ENCODE data around the gene PSMC3.

DNA sequence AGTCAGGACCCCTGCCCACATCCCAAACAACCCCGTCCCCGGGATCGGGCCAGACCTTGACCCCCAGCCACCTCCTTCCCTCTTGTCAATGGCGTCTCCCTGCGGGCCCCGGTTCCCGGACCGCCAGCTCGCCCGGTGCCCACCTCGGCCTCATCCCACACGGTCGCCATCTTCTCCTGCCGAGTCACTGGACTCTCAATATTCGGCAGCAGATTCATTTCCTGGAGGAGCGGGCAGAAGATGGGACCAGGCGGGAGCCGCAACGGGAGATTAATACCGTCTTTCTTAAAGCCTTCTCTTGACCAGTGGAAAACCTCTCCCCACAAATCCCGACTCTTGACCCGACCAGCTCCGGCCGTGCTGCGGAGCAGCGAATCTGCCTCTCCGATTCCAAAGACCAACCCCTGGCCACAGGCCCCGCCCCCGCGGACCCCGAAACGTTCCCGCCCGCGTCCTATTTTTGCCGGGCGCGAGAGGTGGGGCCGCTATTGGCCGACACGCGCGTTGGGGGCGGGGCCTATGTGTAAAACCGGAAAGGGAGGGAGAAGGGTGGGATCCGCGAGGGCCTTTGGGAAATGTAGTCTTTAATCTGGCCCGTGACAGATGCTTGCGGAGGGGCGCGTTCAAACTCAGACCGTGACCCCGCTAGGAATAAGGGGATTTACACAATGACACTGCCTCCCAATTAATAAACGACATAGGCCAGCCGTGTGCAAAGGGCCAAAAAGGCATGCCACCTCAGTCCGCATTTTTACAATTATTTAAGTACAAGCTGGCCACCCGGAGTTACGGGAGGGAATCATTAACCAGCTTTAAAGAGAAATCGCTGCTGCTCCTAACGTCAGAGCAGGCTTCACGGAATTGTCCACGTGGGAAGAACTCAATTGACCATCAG, at the start of gene PSMC3:
- TF ChIP-seq, protein P1, sequence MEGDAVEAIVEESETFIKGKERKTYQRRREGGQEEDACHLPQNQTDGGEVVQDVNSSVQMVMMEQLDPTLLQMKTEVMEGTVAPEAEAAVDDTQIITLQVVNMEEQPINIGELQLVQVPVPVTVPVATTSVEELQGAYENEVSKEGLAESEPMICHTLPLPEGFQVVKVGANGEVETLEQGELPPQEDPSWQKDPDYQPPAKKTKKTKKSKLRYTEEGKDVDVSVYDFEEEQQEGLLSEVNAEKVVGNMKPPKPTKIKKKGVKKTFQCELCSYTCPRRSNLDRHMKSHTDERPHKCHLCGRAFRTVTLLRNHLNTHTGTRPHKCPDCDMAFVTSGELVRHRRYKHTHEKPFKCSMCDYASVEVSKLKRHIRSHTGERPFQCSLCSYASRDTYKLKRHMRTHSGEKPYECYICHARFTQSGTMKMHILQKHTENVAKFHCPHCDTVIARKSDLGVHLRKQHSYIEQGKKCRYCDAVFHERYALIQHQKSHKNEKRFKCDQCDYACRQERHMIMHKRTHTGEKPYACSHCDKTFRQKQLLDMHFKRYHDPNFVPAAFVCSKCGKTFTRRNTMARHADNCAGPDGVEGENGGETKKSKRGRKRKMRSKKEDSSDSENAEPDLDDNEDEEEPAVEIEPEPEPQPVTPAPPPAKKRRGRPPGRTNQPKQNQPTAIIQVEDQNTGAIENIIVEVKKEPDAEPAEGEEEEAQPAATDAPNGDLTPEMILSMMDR (conservative IDR thresholded peaks at IDR 0.05 in 1 of 2, IDR thresholded peaks at IDR 0.05 in 1 of 2; ENCODE audit: extremely low read depth in 1 of 2, insufficient read depth in 1 of 2, low read depth in 1 of 2, low read length in 2 of 2), result no peak
- TF ChIP-seq EZH2 (IDR thresholded peaks at IDR 0.05; ENCODE audit: borderline replicate concordance, low read length), result no peak
